Erythroblast (primary cell): ENCODE measurements around the gene PHF10.

Source experiments
- GATA1 ChIP-seq: IDR thresholded peaks from 2 replicates; pipeline ENCODE4 v1.6.1; 2011; ENCODE audit warnings: low read depth, mild to moderate bottlenecking, control low read depth, low read length, moderate library complexity
- POLR2A ChIP-seq: IDR thresholded peaks from 2 replicates; pipeline ENCODE4 v1.6.1; 2011; ENCODE audit warnings: mild to moderate bottlenecking, low read length

- no peak for TF ChIP-seq POLR2A
- no peak for TF ChIP-seq GATA1
Observed at GRCh38 chr6:169755162-169755561, 30.9 kb upstream of the PHF10 start.
